Measurements from ENCODE around the gene HBZ.
"Not testable (repeated sequence)": the region's sequence is repeated elsewhere in the genome, so short reads cannot be mapped to it uniquely, and the experiment has no call there.

HBZ gene

GRCh38 chr16:175011-175949, 22.8 kb downstream of the HBZ start:
- TF ChIP-seq CTCF (IDR thresholded peaks at IDR 0.05; ENCODE audit: borderline replicate concordance, insufficient read depth, low read depth, low read length): no peak
- H3K4me3 ChIP-seq (ENCODE audit: low read depth, low read length): no peak overlapping the region

GRCh38 chr16:176006-176405, 23.6 kb downstream of the HBZ start:
- H3K4me3 ChIP-seq (ENCODE audit: low read depth, low read length): not testable (repeated sequence)

- not testable (repeated sequence) for H3K4me3 ChIP-seq (ENCODE audit: low read depth, low read length)
Observed at GRCh38 chr16:176477-177382, 24.3 kb downstream of the HBZ start, which contains the start of gene HBA1. TSS of gene HBA1 (plus strand) at chr16:176680. CDS start at chr16:176717, 37 bp downstream.

GRCh38 chr16:177394-177822, 25.0 kb downstream of the HBZ start:
- H3K4me3 ChIP-seq (ENCODE audit: low read depth, low read length): no peak overlapping the region
- TF ChIP-seq CTCF (IDR thresholded peaks at IDR 0.05; ENCODE audit: borderline replicate concordance, insufficient read depth, low read depth, low read length): no peak

GRCh38 chr16:177981-178667, 25.7 kb downstream of the HBZ start:
- H3K4me3 ChIP-seq (ENCODE audit: low read depth, low read length): no peak overlapping the region

GRCh38 chr16:178668-179015, 26.2 kb downstream of the HBZ start:
- no peak for TF ChIP-seq CTCF (IDR thresholded peaks at IDR 0.05; ENCODE audit: borderline replicate concordance, insufficient read depth, low read depth, low read length)
- no peak overlapping the region for H3K4me3 ChIP-seq (ENCODE audit: low read depth, low read length)

More at GRCh38 chr16:177981-178667, 25.7 kb downstream of the HBZ start:
- no peak for TF ChIP-seq CTCF (IDR thresholded peaks at IDR 0.05; ENCODE audit: borderline replicate concordance, insufficient read depth, low read depth, low read length)

GRCh38 chr16:179211-180092, 27.0 kb downstream of the HBZ start:
- no peak for TF ChIP-seq CTCF (IDR thresholded peaks at IDR 0.05; ENCODE audit: borderline replicate concordance, insufficient read depth, low read depth, low read length)
- H3K4me3 ChIP-seq (ENCODE audit: low read depth, low read length): no peak overlapping the region
